ENCODE data around the gene PCBD1.

DNA sequence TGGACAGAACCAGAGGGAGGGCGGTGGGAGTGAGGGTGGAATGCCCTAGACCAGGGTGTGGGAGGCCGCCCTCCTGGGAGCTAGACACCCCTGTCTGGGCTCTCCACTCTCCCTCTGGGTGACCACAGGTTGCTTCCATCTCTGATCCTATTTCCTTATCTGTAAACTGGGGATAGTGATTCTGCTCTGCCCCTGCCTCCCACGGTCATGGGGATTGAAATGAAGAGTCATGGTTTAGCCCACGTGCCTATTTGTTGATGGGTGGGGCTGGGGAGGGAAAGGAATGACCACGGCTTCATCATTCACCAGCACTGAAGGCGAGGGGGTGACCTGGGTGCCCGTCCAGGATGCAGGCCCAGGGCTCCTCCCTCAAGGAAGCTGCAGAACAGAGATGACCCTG lies 49.3 kb upstream of the PCBD1 start:
- TF ChIP-seq, protein P1, sequence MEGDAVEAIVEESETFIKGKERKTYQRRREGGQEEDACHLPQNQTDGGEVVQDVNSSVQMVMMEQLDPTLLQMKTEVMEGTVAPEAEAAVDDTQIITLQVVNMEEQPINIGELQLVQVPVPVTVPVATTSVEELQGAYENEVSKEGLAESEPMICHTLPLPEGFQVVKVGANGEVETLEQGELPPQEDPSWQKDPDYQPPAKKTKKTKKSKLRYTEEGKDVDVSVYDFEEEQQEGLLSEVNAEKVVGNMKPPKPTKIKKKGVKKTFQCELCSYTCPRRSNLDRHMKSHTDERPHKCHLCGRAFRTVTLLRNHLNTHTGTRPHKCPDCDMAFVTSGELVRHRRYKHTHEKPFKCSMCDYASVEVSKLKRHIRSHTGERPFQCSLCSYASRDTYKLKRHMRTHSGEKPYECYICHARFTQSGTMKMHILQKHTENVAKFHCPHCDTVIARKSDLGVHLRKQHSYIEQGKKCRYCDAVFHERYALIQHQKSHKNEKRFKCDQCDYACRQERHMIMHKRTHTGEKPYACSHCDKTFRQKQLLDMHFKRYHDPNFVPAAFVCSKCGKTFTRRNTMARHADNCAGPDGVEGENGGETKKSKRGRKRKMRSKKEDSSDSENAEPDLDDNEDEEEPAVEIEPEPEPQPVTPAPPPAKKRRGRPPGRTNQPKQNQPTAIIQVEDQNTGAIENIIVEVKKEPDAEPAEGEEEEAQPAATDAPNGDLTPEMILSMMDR (IDR thresholded peaks at IDR 0.05) = no peak
- no peak for TF ChIP-seq POLR2A (IDR thresholded peaks at IDR 0.05)
